ENCODE results near the gene FOXK1. TPM values are rescaled to one million over a fixed set of nuclear protein-coding genes. Genes with fewer than 3 reads are reported as not detected.
A peak's percentile ranks its signal among the peaks of the same experiment; 100 is the strongest.

Gene FOXK1
- total RNA-seq, 2 donors from 2014 or later, result 36.9 to 43.4 TPM

GRCh38 chr7:4653771-4654170 is 28.3 kb upstream of the FOXK1 start:
- no peak overlapping the region for H3K27ac Mint-ChIP-seq
- no peak overlapping the region for H3K27ac ChIP-seq (ENCODE audit: low read depth, low read length)
- WGBS, 2 experiments (ENCODE audit: insufficient coverage in 1 of 2, insufficient read length in 1 of 2), result 86 to 93% methylated on average over 4 to 5 of the region's 5 CpGs
- H3K36me3 ChIP-seq (ENCODE audit: control insufficient read depth, insufficient read depth, low read length), result no peaks in the 10 kb centered on the region
- no peak for TF ChIP-seq CTCF (conservative IDR thresholded peaks at IDR 0.05)
- H3K9ac ChIP-seq (ENCODE audit: extremely low read depth, low read length, poor library complexity, severe bottlenecking), result no peak overlapping the region
- H3K36me3 Mint-ChIP-seq (ENCODE audit: low read depth), result peaks cover 2% of the 10 kb centered on the region
- peaks cover 14% of the 10 kb centered on the region for H3K27me3 Mint-ChIP-seq (ENCODE audit: insufficient read depth)
- H3K4me3 Mint-ChIP-seq, result no peak overlapping the region
- H3K4me1 ChIP-seq (ENCODE audit: control insufficient read depth, insufficient read depth, low read length), result no peaks in the 10 kb centered on the region
- H3K27me3 ChIP-seq (ENCODE audit: control insufficient read depth, insufficient read depth, low read length, poor library complexity, severe bottlenecking), result no peaks in the 10 kb centered on the region
- no peaks in the 10 kb centered on the region for H3K4me1 Mint-ChIP-seq
- peaks cover 20% of the 10 kb centered on the region for H3K9me3 Mint-ChIP-seq
- no peak for DNase-seq
- peaks cover 11% of the 10 kb centered on the region for H3K9me3 ChIP-seq (ENCODE audit: control insufficient read depth, low read length)
- no peak overlapping the region for H3K4me3 ChIP-seq (ENCODE audit: low read length)

- Mint-ChIP-seq H3K4me1 (no peaks in the 10 kb centered on the region), H3K36me3 (ENCODE audit: low read depth) (no peaks in the 10 kb centered on the region), H3K9me3 (peaks cover 29% of the 10 kb centered on the region), H3K4me3 (no peak overlapping the region), H3K27me3 (ENCODE audit: insufficient read depth) (peaks cover 19% of the 10 kb centered on the region), H3K27ac (no peak overlapping the region)
- H3K36me3 ChIP-seq (ENCODE audit: control insufficient read depth, insufficient read depth, low read length), result no peaks in the 10 kb centered on the region
- TF ChIP-seq CTCF (conservative IDR thresholded peaks at IDR 0.05), result no peak
- peaks cover 18% of the 10 kb centered on the region for H3K9me3 ChIP-seq (ENCODE audit: control insufficient read depth, low read length)
- H3K9ac ChIP-seq (ENCODE audit: extremely low read depth, low read length, poor library complexity, severe bottlenecking), result no peak overlapping the region
- DNase-seq, result no peak
- H3K27me3 ChIP-seq (ENCODE audit: control insufficient read depth, insufficient read depth, low read length, poor library complexity, severe bottlenecking), result no peaks in the 10 kb centered on the region
- WGBS, 2 experiments (ENCODE audit: insufficient coverage in 1 of 2, insufficient read length in 1 of 2), result 77 to 86% methylated on average over 1 to 2 of the region's 2 CpGs
- H3K27ac ChIP-seq (ENCODE audit: low read depth, low read length), result no peak overlapping the region
- no peak overlapping the region for H3K4me3 ChIP-seq (ENCODE audit: low read length)
- H3K4me1 ChIP-seq (ENCODE audit: control insufficient read depth, insufficient read depth, low read length), result no peaks in the 10 kb centered on the region
These were observed 26.8 kb upstream of the FOXK1 start for GRCh38 chr7:4655311-4655710.

GRCh38 chr7:4655896-4656295 is 26.2 kb upstream of the FOXK1 start:
- Histone ChIP-seq H3K4me3 (ENCODE audit: low read length) (no peak overlapping the region), H3K9me3 (ENCODE audit: control insufficient read depth, low read length) (peaks cover 19% of the 10 kb centered on the region), H3K36me3 (ENCODE audit: control insufficient read depth, insufficient read depth, low read length) (no peaks in the 10 kb centered on the region), H3K27ac (ENCODE audit: low read depth, low read length) (peak overlapping the region; percentile 45), H3K4me1 (ENCODE audit: control insufficient read depth, insufficient read depth, low read length) (no peaks in the 10 kb centered on the region), H3K27me3 (ENCODE audit: control insufficient read depth, insufficient read depth, low read length, poor library complexity, severe bottlenecking) (no peaks in the 10 kb centered on the region), H3K9ac (ENCODE audit: extremely low read depth, low read length, poor library complexity, severe bottlenecking) (no peak overlapping the region)
- Mint-ChIP-seq H3K4me3 (no peak overlapping the region), H3K9me3 (peaks cover 34% of the 10 kb centered on the region), H3K36me3 (ENCODE audit: low read depth) (no peaks in the 10 kb centered on the region), H3K27me3 (ENCODE audit: insufficient read depth) (peaks cover 23% of the 10 kb centered on the region), H3K4me1 (no peaks in the 10 kb centered on the region), H3K27ac (no peak overlapping the region)
- DNase-seq, result no peak
- no peak for TF ChIP-seq CTCF (conservative IDR thresholded peaks at IDR 0.05)
- WGBS, 2 experiments (ENCODE audit: insufficient coverage in 1 of 2, insufficient read length in 1 of 2), result 81 to 88% methylated on average over 4 of the region's 4 CpGs

Measured in endodermal cell (in vitro differentiated cells).